Measurements from ENCODE around the gene ANKRD55.
"Not testable (repeated sequence)": the region's sequence is repeated elsewhere in the genome, so short reads cannot be mapped to it uniquely, and the experiment has no call there.

Gene ANKRD55

DNA sequence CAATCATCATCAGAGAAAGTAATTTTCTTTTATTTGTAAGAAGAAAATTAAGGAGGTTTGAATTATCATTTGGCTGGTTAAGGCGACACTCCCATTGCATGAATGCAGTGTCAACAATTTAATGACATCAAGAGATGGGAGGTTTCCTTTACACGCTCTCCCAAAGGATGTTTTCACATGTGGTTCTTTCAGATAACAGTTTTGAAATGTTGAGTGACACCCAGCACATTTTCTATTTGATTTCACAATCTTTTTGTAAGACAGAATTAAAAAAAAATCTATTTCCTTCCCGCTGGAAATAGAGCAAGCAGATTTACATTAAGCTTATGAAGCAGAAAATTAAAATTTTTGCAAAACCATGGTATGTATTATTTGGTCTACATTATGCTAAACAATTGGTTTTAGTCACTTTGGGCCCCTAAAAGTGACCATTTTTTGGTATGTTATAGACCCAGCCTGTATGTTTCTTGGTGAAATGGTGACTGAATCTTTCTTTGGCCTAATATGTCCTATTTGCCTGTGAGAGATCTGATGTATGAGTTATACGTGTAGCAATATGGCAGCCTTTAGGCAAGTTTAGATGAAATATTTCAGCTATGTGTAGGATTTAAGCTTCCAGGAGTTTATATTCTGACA lies 18.9 kb upstream of the ANKRD55 start:
- DNase-seq: no peak

DNA sequence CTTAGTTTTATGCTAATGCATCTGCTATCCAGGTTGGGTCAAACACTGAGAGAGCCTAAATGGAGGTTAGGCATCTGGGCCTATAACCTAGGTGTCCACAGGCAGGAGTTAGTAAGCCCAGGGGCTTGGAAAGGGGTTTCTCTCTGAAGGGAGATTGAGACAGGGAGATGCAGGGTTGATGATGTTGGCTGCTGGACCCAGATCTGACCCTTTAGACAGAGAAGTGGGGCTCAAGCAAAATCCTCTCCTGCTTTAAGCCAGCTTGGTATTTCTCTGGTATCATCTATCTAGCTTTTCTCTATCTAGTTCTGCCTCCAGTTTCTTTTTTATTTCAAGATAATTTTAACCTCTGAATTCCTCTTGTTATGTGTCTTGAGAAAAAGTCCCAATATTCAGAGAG lies 18.3 kb upstream of the ANKRD55 start:
- DNase-seq: no peak

DNA sequence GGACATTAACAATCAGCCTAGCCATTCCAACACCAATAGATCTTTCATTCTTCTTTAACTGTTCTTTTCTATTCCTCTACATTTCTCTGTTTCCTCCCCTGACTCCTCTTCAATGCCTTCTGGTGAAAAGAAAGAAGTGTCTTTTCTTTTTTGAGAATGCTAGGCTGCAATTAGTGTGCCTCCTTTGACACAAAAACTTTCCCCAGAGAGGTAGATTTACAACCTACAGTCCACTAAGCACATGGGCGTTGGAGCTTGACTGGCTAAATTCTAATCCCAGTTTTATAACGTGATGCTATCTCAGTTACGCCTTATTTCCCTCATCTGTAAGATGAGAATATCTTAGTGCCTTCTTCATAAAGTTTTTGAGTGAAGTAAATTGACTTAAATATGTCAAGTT lies 16.9 kb upstream of the ANKRD55 start:
- no peak for DNase-seq

DNA sequence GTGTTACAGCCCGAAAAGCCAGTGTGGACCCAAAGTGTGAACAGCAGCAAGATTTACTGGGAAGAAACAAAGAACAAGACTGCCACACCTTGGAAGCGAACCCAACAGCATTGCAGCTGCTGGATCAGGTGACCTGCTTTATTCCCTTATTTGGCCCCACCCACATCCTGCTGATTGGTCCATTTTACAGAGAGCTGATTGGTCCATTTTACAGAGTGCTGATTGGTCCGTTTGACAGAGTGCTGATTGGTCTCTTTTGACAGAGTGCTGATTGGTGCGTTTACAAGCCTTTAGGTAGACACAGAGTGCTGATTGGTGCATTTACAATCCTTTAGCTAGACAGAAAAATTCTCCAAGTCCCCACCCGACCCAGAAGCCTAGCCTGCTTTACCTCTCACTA lies 16.0 kb upstream of the ANKRD55 start:
- DNase-seq: not testable (repeated sequence)

DNA sequence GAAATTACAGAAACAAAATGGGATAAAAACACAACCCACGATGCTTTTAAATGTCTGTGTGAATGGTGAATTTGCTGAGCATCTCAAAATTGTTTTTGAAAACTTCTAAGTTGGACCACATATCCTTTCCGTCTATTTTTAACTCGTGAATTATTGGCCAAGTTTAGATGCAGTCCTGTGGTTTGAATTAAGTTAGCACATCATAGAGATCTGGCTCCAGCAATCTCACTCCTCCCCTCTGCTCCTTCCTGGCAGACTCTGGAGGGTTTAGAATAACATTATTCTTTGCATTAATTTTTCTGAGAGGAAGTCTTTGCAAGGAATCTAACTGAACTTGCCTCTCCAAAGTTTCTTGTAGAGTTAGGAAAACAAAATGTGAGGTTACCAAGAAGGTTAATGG lies 14.5 kb upstream of the ANKRD55 start:
- no peak for DNase-seq

DNA sequence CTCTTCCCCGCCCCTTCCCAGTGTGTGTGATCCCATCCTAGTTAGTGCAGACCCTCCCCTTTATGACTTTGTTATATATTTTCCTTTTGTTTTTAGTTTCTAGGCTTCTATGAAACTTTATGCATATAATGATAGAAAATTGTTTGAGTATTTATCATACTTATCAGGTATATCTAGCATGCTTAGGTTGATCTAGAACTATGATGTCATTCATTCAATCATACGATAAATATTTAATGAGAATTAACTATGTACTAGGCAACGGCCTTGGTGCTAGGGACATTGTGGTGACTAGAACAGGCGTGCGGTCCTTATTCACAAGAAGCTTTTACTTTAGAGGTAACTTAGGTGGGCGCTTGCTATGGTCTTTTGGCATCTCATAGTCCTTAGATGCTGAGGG lies 13.6 kb upstream of the ANKRD55 start:
- no peak for DNase-seq

DNA sequence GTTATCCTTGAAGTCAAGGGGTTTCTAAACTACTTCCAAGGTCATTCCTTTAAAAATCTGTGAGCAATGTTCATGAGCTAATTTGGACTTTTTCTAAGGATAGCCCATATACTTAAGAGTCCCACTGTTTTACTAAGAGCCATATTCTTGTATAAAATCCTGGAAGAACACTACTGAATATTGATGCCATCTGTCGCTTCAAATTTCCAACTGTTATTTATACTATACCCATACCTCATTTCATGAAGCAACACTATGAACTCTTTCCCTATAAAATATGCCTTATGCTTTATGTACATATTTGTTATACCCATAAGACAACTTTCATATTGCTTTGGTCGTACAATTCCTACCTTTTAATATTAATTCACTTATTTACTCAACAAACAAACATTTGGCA lies 12.4 kb upstream of the ANKRD55 start:
- no peak for DNase-seq

DNA sequence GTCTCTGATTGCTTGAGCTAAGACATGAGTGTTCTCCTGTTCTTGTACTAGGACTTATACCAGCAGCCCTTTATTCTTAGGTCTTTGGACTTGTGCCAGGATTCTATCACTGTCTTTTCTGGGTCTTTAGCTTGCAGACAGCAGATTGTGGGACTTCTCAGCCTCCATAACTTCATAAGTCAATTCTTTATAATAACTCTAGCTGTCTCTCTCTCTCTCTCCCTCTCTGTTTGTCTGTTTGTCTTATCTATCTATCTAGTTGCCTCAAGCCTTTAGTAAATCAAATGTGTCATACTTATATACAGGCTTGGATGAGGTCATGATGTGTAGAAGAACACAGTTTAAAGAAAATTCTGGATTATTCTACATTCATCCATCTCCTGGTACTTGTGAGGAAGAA lies 11.5 kb upstream of the ANKRD55 start:
- DNase-seq: no peak

DNA sequence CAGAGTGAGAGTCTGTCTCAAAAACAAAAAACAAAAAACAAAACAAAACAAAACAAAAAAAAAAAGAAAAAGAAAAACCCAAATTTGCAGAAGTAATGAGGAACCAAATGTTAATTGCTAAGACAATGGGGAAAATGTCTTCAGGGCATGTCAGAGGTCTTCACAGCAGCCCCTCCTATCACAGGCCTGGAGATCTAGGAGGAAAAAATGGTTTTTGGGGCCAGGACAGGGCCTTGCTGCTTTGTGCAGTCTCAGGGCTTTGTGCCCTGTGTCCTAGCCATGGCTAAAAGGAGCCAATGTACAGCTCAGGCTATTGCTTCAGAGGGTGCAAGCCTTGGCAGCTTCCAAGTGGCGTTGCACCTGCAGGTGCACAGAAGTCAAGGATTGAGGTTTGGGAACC lies 9.1 kb upstream of the ANKRD55 start:
- DNase-seq: not testable (repeated sequence)

DNA sequence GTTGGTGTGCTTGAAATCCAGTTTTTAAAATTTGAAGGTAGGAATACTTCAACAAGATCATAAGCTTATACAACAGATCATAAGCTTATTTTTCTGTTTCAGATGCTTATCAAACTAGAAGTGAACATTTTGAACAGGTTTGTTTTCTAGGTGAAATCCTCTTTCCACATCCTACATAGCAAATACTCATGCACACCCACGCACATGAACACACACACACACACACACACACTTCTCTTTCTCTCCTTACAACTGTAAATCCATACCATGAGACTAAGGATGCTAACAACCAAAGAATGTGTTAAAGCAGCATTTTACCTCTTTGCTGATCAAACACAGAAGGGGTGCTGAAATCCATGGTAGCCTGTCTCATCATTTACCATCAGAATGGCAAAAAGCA lies 592 bp downstream of the ANKRD55 start:
- no peak for DNase-seq

DNA sequence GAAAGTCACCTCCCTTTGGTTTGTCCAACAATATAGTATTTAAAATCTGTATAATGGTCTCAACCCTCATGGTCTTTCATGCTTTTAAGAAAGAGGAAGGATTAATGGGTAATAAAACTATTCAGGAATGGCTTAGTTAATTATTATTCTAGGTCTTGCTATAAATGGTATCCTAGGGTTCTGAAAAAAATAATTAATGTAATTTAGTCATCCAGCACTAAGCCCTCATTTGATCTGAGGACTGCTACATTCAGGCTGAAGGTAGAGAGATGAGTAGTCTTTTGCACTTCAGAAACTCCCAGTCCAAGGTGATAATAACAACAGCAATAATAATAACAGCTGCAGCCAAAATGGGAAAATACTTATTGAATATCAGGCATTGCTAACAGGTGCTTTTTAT lies 2.6 kb downstream of the ANKRD55 start:
- no peak for DNase-seq

DNA sequence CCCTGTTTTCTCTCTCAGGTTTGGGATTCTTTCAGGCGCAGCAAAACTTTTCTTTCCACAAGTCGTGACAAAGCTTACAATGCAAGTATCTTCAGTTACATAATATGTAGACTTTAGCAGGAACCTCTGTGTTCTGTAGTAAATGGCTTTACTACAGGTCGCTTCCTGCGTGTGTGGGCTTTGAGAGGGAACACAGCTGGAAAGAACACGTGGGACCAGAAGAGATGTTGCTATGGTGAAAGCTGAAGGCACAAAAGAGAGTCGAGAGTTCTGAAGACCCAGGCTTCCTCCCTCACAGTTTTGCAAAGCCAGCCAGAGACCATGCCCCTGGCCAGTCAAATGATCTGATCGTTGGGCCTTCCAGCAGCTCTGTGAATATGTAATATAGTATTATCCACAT lies 4.0 kb downstream of the ANKRD55 start:
- no peak for DNase-seq

DNA sequence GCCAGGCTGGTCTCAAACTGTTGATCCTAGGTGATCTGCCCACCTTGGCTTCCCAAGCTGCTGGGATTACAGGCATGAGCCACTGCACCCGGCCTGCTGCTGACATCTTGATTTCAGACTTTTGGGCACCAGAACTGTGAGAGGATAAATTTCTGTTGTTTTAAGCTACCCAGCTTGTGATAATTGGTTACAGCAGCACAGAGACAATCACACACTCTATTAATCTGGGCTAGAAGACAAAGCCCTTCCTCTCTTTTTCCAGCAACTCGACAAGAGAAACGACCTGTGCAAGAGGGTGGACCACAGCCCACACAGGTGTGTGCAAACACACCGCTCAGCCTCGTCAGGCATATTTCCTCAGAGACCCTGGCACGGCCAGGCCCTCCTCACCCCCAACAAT lies 4.5 kb downstream of the ANKRD55 start:
- DNase-seq: no peak

DNA sequence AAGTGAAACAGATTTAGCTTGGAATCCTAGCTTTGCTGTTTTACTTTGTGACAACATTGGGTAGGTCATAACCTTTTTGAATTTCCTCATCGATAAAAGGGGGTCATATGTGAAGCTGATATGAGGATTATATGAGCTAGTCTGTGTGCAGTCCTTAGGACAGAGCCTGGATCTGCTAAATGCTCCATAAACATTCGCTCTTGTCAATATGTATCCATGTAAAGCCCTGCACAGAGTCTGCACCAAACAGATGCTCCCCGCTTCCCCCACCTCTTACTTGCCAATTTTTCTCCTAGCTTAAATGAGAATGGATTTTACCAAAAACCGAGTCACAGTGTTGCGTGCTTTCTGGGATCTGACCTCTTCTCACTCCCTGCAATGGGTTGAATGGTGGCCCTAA lies 5.4 kb downstream of the ANKRD55 start:
- no peak for DNase-seq

DNA sequence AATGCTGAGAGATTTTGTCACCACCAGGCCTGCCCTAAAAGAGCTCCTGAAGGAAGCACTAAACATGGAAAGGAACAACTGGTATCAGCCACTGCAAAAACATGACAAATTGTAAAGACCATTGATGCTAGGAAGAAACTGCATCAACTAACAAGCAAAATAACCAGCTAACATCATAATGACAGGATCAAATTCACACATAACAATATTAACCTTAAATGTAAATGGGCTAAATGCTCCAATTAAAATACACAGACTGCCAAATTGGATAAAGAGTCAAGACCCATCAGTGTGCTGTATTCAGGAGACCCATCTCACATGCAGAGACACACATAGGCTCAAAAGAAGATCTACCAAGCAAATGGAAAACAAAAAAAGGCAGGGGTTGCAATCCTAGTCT lies 9.8 kb downstream of the ANKRD55 start:
- DNase-seq: not testable (repeated sequence)

DNA sequence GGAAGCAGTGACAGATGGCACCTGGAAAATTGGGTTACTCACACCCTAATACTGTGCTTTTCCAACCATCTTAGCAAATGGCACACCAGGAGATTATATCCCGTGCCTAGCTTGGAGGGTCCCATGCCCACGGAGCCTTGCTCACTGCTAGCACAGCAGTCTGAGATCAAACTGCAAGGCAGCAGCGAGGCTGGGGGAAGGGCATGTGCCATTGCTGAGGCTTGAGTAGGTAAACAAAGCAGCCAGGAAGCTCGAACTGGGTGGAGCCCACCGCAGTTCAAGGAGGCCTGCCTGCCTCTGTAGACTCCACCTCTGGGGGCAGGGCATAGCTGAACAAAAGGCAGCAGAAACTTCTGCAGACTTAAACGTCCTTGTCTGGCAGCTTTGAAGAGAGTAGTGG lies 11.5 kb downstream of the ANKRD55 start:
- peak; percentile 8 for DNase-seq

DNA sequence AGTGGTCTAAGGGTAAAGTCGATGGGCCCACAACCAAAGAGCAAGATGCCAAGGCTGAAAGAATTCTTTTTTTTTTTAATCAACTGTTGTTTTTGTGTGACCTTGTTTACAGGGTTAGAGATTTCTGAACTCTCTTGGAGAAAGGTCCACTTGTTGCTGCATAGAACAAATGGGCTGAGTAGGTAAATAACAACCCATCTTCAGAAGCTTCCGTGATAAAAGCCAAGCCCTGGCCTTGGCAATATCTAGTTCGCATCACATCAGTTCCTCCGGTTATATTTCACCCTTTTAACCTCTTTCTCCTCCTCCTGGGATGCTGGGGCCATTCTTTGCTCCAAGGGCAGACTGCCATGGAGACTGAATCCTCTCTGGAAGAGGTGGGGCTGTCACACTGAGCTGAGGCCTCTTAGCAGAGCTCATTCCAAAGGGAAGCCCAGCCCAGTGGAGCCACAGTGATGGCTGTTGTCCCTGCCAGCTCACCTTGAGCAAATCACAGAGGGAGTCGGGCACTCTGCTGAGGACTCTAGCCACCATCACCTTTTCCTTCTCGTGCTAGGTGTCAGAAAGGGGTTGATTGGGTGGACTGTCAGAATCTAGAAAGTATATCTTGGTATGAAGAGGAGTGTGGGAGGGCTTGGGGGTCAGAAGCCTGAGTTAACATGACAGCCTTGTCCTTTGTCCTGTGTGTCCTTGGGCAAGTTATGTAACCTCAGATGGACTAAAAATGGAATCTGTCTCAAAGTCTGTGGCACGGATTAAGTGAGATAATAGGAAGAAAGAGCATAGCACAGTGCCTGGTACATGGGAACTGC lies 17.9 kb downstream of the ANKRD55 start:
- no peak for DNase-seq

DNA sequence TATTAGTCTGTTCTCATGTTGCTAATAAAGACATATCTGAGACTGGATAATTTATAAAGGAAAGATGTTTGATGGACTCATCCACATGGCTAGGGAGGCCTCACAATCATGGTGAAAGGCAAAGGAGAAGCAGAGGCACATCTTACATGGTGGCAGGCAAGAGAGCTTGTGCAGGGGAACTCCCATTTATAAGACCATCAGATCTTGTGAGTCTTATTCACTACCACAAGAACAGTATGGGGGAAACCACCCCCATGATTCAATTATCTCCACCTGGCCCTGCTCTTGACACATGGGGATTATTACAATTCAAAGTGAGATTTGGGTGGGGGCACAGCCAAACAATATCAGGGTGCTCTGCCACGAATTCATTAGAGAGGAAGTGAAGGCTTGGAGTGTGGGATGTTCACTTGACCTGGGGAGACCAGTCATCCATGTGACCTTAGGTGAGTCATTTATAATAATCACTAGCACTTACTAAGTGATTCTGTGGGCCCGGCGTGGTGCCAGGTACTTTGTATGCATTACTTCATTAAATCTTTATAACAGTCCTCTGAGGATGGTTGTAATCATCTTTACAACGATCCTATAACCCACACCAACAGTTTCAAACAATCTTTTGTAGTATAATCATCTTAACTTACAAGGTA lies 19.1 kb downstream of the ANKRD55 start:
- not testable (repeated sequence) for DNase-seq

DNA sequence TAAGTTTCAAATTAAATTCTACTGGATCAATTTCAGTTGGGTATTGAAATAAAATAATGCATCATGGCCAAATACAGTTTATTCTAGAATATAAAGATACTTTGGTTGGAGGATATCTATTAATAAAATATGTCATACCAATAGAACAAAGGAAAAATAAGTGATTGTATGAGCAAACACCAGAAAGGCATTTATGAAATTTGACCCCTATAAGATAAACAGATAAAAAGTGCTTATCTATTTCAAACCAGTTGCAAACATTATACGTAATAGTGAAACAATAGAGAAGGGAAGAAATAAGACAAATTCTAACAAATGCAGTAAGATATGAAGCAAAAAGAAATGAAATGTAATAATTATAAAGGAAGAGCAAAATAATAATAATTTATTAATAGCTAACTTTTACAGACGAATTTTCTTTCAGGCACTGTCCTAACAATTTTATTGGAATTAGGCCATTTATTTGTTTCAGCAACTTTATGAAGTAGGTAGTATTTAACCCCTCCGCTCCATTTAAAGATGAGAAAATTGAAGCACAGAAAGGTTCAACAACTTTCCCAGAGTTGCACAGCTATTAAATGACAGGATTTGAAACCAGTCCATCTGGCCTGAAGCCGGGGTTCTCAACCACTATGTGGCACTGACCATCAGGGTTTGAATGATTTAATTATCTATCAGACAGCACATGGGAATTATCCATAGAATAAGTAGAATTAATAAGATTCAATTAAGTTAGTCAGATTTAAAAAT lies 20.8 kb downstream of the ANKRD55 start:
- no peak for DNase-seq

DNA sequence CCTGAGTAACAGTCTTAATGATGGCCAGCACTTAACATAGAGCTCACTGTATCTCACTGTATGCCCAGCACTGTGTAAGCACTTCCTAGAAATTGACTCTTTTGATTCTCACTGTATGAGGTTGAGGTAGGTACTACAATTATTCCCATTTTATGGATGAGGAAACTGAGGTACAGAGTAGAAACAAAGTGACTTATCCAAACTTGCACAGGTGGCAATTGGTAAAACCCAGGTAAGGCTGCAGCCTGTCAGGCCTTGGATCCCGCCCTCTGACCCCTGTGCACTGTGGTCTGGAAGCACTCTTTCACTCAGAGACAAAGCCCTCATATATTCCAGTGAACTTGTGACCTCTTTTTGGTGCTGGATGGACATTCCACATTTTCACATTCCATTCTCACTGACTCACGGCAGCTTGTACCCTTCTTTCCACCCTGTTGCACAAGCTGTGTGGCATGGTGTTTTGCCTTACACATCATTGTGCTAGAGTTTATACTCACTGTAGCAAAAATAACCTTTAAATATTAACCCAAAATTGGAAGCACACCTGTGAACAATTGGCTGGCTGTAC lies 21.7 kb downstream of the ANKRD55 start:
- no peak for DNase-seq

DNA sequence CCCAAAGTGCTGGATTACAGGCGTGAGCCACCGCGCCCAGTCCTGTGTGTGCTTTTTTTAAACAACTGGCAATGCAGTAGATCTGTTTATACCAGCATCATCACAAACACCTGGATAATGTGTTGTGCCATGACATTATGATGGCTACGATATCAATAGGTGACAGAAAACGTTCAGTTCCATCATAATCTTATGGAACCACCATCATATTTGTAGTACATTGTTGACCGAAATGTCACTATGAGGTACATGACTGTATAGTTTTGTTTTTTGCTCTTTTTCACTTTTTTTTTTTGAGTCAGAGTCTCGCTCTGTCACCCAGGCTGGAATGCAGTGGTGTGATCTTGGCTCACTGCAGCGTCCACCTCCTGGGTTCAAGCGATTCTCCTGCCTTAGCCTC lies 24.4 kb downstream of the ANKRD55 start:
- no peak for DNase-seq

DNA sequence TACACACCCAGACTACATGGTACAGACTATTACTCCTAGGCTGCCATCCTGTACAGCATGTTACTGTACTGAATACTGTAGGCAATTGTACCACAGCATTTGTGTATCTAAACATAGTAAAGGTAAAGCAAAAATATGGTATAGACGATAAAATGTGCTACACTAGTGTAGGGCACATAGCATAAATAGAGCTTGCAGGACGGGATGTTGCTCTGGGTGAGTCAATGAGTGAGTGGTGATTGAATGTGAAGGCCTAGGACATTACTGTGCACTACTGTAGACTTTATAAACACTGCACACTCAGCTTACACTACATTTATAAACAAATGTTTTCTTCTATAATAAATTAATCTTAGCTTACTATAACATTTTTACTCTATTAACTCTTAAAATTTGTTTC lies 25.6 kb downstream of the ANKRD55 start:
- DNase-seq: no peak

Measured in central memory CD4-positive, alpha-beta T cell (primary cell).